ENCODE data around the gene DCST1.

The DCST1 gene

GRCh38 chr1:155043793-155044192 lies 10.2 kb downstream of the DCST1 start:
- no peak for TF ChIP-seq CTCF (IDR thresholded peaks at IDR 0.05; ENCODE audit: control extremely low read depth, extremely low read depth, low read depth, missing control alignments)
- ChIA-PET CTCF (interaction anchor here (1.0 to 20.4 kb wide), 17 partner anchors 8 to 440 kb away, joined by 3 to 285 read pairs (median 5); partner anchors contain the start of genes DCST1, DCST2, EFNA3 and EFNA4), POLR2A (interaction anchor here (0.5 to 0.7 kb wide), 3 partner anchors 139 to 438 kb away, joined by 3 to 6 read pairs (median 4); no protein-coding TSS in a partner anchor)
- DNase-seq (ENCODE audit: extremely low spot score): no peak

GRCh38 chr1:155044365-155044764 lies 10.7 kb downstream of the DCST1 start:
- no peak for DNase-seq (ENCODE audit: extremely low spot score)
- ChIA-PET POLR2A (interaction anchor here (0.6 to 0.7 kb wide), 3 partner anchors 32 to 439 kb away, joined by 3 to 6 read pairs (median 4); no protein-coding TSS in a partner anchor), CTCF (interaction anchor here (1.0 to 20.4 kb wide), 19 partner anchors 9 to 485 kb away, joined by 3 to 285 read pairs (median 5); partner anchors contain the start of genes DCST1, DCST2, EFNA3 and EFNA4)
- no peak for TF ChIP-seq CTCF (IDR thresholded peaks at IDR 0.05; ENCODE audit: control extremely low read depth, extremely low read depth, low read depth, missing control alignments)

GRCh38 chr1:155044812-155045657 lies 11.4 kb downstream of the DCST1 start:
- POLR2A ChIA-PET: interaction anchor here (0.6 kb wide), 1 partner anchor 32 kb away, joined by 3 read pairs; no protein-coding TSS in a partner anchor
- TF ChIP-seq CTCF (IDR thresholded peaks at IDR 0.05; ENCODE audit: control extremely low read depth, extremely low read depth, low read depth, missing control alignments): peak; percentile 67

GRCh38 chr1:155048449-155049334 lies 15.1 kb downstream of the DCST1 start:
- no peak for DNase-seq (ENCODE audit: extremely low spot score)
- POLR2A ChIA-PET: no interaction called here
- CTCF ChIA-PET: interaction anchor here (0.7 to 20.4 kb wide), 10 partner anchors 8 to 489 kb away, joined by 3 to 285 read pairs (median 6); partner anchors contain the start of genes EFNA4 and KRTCAP2
- no peak for TF ChIP-seq CTCF (IDR thresholded peaks at IDR 0.05; ENCODE audit: control extremely low read depth, extremely low read depth, low read depth, missing control alignments)

More at GRCh38 chr1:155044812-155045657, 11.4 kb downstream of the DCST1 start:
- CTCF ChIA-PET: interaction anchor here (1.1 to 20.4 kb wide), 17 partner anchors 9 to 485 kb away, joined by 3 to 285 read pairs (median 5); partner anchors contain the start of genes DCST1, DCST2, EFNA3 and EFNA4
- peak; percentile 81 for DNase-seq (ENCODE audit: extremely low spot score)

GRCh38 chr1:155049651-155050559 lies 16.3 kb downstream of the DCST1 start:
- DNase-seq (ENCODE audit: extremely low spot score): no peak
- CTCF ChIA-PET: interaction anchor here (1.0 to 20.4 kb wide), 14 partner anchors 9 to 497 kb away, joined by 3 to 285 read pairs (median 5); partner anchors contain the start of genes EFNA4, KRTCAP2, PMVK and SHC1
- TF ChIP-seq CTCF (IDR thresholded peaks at IDR 0.05; ENCODE audit: control extremely low read depth, extremely low read depth, low read depth, missing control alignments): no peak

More at GRCh38 chr1:155049651-155050559, 16.3 kb downstream of the DCST1 start:
- POLR2A ChIA-PET: no interaction called here

Measured in GM10248 (cell line).